ENCODE measurements around the gene IGF1R.
A peak's percentile ranks its signal among the peaks of the same experiment; 100 is the strongest.

IGF1R gene

DNA sequence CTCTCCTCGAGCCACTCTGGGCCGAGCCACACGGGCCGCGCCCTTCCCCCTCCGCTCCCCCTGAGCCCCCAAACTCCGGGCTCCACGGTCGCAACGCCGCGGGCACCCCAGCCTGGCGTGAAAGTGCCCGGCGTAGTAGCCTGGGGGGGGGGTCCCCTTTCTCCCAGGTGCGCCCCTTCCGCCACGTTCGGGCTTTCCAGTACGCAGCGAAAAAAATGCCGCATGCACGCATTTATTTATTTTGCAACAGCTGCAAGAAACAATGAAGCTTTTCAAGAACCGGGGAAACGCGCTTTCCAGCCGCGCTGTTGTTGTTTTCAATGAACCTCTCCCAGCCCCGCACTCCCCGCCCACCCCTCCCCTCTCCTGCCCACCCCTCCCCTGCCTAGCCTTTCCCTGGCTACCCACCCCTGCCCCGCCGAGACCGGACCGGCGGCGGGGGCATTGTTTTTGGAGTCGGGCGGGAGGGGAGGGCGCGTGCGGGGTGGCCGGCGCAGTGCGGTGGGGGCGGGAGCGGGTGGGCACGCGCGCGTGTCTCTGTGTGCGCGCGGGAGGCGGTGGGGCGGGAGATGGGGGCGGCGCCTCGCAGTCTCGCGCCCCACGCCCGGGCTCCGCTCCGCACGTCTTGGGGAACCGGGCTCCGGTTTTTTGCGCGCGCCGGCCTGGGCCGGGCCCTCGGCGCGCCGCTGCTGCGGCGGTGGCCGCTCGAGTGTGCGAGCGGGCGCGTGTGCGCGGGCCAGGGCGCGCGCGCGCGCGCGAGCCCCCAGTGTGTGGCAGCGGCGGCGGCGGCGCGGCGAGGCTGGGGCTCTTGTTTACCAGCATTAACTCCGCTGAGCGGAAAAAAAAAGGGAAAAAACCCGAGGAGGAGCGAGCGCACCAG is at the start of gene IGF1R:
Gene IGF1R, plus strand, starts transcription at position 766 of the 880 bp plus-strand sequence. CDS start 1,043 bp downstream, outside the sequence.
- no peaks in the 10 kb centered on the region for H3K36me3 ChIP-seq (ENCODE audit: control insufficient read depth in 2 of 2, insufficient read depth in 2 of 2, low read length in 2 of 2)
- peaks cover 5 to 13% of the 10 kb centered on the region in 2 donors for H3K4me1 ChIP-seq (ENCODE audit: control insufficient read depth in 2 of 2, insufficient read depth in 2 of 2, low read length in 2 of 2)
- peak within 1 kb of the TSS; percentile 71 to 86 for H3K4me3 ChIP-seq (ENCODE audit: low read length in 2 of 2)
- peak within 1 kb of the TSS; percentile 63 to 84 for H3K9ac ChIP-seq (ENCODE audit: low read depth in 1 of 2, low read length in 2 of 2)
- H3K27ac ChIP-seq (ENCODE audit: low read depth in 2 of 2, low read length in 2 of 2), result peak within 1 kb of the TSS; percentile 89 to 91
- peaks cover 4 to 6% of the 10 kb centered on the region in 2 donors for H3K27me3 ChIP-seq (ENCODE audit: control insufficient read depth in 2 of 2, insufficient read depth in 2 of 2, low read length in 2 of 2)
- H3K9me3 ChIP-seq (ENCODE audit: control insufficient read depth in 2 of 2, low read length in 2 of 2), result no peaks in the 10 kb centered on the region

DNA sequence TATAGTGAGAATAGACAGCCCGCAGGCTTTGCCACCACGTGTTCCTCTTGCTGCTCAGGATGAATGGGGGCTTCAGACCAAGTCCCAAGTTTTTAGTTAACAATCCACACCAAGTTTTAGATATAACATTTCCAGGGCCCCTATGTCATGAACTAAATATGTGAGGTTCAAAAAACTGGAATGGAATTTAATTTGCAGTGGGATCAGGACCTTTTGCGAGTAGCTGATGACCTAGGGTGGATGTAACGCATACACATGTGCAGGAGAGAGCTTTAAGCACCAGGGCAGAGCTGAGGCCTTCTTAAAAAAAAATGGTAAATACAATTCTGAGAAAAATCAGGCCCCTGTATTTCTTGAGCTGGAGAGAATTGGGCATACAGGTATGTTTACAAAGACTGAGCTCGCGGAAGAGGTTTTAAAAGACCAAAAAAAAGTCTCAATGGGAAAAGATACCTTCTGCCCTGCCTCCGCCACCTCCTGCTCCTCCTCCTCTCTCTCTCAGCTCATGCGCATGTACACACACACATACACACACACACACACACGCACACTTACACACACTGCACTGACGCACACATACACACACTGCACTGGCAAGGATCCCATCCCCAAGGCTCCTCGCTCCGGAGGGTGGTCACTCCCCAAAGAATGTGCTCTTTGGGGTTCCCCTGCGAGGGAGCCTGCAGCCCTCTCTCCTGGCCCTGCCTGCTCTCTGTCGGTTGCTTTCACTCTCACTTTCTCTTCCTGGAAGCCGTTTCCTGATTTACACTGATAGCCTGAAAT is 48.2 kb upstream of the IGF1R start:
- no peak overlapping the region for H3K27ac ChIP-seq (ENCODE audit: low read depth in 2 of 2, low read length in 2 of 2)
- H3K4me1 ChIP-seq (ENCODE audit: control insufficient read depth in 2 of 2, insufficient read depth in 2 of 2, low read length in 2 of 2), result peaks cover 0 to 2% of the 10 kb centered on the region in 2 donors
- H3K27me3 ChIP-seq (ENCODE audit: control insufficient read depth in 2 of 2, insufficient read depth in 2 of 2, low read length in 2 of 2), result peaks cover 0 to 12% of the 10 kb centered on the region in 2 donors
- H3K9me3 ChIP-seq (ENCODE audit: control insufficient read depth in 2 of 2, low read length in 2 of 2), result no peaks in the 10 kb centered on the region
- H3K9ac ChIP-seq (ENCODE audit: low read depth in 1 of 2, low read length in 2 of 2), result peak overlapping the region in 1 of 2 donors; percentile 62
- H3K4me3 ChIP-seq (ENCODE audit: low read length in 2 of 2), result peak overlapping the region; percentile 79 to 86
- H3K36me3 ChIP-seq (ENCODE audit: control insufficient read depth in 2 of 2, insufficient read depth in 2 of 2, low read length in 2 of 2), result no peaks in the 10 kb centered on the region

DNA sequence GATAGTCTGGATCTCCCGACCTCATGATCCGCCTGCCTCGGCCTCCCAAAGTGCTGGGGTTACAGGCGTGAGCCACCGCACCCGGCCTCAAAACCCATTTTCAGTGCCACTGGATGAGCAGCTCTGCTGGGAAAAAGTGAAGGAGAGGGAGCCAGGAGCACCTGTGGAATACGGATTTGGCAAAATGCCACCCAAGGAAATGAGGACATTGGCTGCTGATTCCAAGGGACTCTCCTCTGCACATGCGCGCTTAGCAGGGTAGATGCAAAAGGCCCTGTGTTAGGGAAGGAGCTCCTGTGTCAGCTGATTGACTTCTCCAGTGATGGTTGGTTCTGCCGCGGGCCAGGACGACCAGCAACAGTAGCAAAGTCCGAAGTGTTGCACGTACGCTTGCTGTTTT is 43.4 kb upstream of the IGF1R start:
- H3K9me3 ChIP-seq (ENCODE audit: control insufficient read depth in 2 of 2, low read length in 2 of 2), result no peaks in the 10 kb centered on the region
- H3K27ac ChIP-seq (ENCODE audit: low read depth in 2 of 2, low read length in 2 of 2), result no peak overlapping the region
- no peak overlapping the region for H3K9ac ChIP-seq (ENCODE audit: low read depth in 1 of 2, low read length in 2 of 2)
- H3K36me3 ChIP-seq (ENCODE audit: control insufficient read depth in 2 of 2, insufficient read depth in 2 of 2, low read length in 2 of 2), result no peaks in the 10 kb centered on the region
- peaks cover 0 to under 1% of the 10 kb centered on the region in 2 donors for H3K4me1 ChIP-seq (ENCODE audit: control insufficient read depth in 2 of 2, insufficient read depth in 2 of 2, low read length in 2 of 2)
- no peaks in the 10 kb centered on the region for H3K27me3 ChIP-seq (ENCODE audit: control insufficient read depth in 2 of 2, insufficient read depth in 2 of 2, low read length in 2 of 2)
- H3K4me3 ChIP-seq (ENCODE audit: low read length in 2 of 2), result no peak overlapping the region

DNA sequence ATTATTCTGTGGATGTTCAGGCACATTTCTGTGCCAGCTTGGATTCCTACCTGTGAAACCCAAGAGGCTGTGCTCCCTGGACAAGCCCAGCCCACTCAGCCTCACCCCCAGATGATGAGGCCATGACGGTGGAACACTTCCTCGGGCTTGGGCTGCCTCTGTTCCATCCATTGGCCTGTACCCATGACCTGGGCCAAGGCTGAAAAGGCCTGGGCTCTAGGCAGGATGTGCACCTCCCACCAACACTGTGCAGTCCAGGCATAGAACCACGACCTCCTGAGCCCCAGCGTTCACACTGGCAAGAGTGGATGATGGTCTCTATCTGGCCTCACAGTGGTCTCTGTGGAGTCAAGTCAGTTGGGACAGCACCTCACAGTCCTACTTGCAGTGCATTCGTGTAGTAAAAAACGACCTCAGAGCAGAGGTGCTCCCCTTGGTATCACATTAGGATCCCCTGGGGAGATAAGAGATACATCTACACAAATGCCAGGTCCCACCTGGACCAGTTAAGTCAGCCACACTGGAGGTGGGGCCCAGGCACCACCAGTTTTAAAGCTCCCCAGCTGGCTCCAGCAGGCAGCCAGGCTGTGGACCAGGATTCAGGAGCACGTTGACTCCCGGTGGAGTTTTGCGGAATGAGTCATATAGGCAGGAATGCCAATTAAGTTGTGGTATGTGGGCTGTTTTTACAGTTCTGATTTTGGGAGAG is 39.0 kb upstream of the IGF1R start:
- H3K27me3 ChIP-seq (ENCODE audit: control insufficient read depth in 2 of 2, insufficient read depth in 2 of 2, low read length in 2 of 2), result no peaks in the 10 kb centered on the region

DNA sequence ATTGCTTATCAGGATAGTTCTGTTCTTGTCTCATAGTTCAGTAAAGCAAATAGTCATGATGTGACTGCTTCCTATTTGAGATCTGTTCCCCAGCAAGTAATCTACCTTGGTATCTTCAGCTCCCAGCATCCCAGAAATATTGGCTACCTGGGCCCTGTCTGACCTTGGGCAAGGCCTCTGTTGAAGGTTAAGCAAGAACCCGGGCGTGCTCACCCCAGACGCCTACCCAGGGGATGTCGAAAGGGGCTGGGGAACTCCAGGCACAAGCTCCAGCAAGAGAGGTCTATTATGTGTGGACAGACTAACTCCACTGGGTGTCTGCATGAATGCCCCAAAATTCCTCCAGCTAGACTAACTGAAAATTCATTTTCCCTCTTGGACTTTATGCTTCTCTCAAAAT is 37.3 kb upstream of the IGF1R start:
- H3K4me1 ChIP-seq (ENCODE audit: control insufficient read depth in 2 of 2, insufficient read depth in 2 of 2, low read length in 2 of 2), result no peaks in the 10 kb centered on the region
- H3K27me3 ChIP-seq (ENCODE audit: control insufficient read depth in 2 of 2, insufficient read depth in 2 of 2, low read length in 2 of 2), result no peaks in the 10 kb centered on the region
- H3K27ac ChIP-seq (ENCODE audit: low read depth in 2 of 2, low read length in 2 of 2), result no peak overlapping the region
- no peak overlapping the region for H3K9ac ChIP-seq (ENCODE audit: low read depth in 1 of 2, low read length in 2 of 2)
- H3K9me3 ChIP-seq (ENCODE audit: control insufficient read depth in 2 of 2, low read length in 2 of 2), result no peaks in the 10 kb centered on the region
- no peaks in the 10 kb centered on the region for H3K36me3 ChIP-seq (ENCODE audit: control insufficient read depth in 2 of 2, insufficient read depth in 2 of 2, low read length in 2 of 2)
- no peak overlapping the region for H3K4me3 ChIP-seq (ENCODE audit: low read length in 2 of 2)

More for the DNA sequence above, 39.0 kb upstream of the IGF1R start:
- H3K4me3 ChIP-seq (ENCODE audit: low read length in 2 of 2), result no peak overlapping the region
- no peaks in the 10 kb centered on the region for H3K36me3 ChIP-seq (ENCODE audit: control insufficient read depth in 2 of 2, insufficient read depth in 2 of 2, low read length in 2 of 2)
- H3K4me1 ChIP-seq (ENCODE audit: control insufficient read depth in 2 of 2, insufficient read depth in 2 of 2, low read length in 2 of 2), result no peaks in the 10 kb centered on the region
- no peaks in the 10 kb centered on the region for H3K9me3 ChIP-seq (ENCODE audit: control insufficient read depth in 2 of 2, low read length in 2 of 2)
- no peak overlapping the region for H3K9ac ChIP-seq (ENCODE audit: low read depth in 1 of 2, low read length in 2 of 2)
- H3K27ac ChIP-seq (ENCODE audit: low read depth in 2 of 2, low read length in 2 of 2), result no peak overlapping the region

DNA sequence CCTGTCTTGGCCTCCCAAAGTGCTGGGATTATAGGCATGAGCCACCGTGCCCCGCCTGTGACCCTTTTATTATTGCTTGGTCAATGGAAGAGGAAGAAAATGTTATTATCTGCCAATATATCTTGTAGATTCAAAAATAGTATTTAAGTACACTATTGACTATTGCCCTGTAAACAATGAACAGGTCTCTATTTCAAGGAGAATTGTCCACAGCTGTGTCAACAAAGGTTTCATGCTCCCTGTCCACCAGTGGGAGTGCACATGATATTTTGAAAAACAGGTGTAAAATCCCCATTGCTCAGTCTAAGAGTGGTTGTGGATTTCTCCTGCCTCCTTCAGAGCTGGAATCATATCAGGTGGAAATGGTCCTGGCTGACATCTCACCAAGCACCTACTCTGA is 36.5 kb upstream of the IGF1R start:
- Histone ChIP-seq H3K4me1 (ENCODE audit: control insufficient read depth in 2 of 2, insufficient read depth in 2 of 2, low read length in 2 of 2) (no peaks in the 10 kb centered on the region), H3K36me3 (ENCODE audit: control insufficient read depth in 2 of 2, insufficient read depth in 2 of 2, low read length in 2 of 2) (no peaks in the 10 kb centered on the region), H3K27me3 (ENCODE audit: control insufficient read depth in 2 of 2, insufficient read depth in 2 of 2, low read length in 2 of 2) (no peaks in the 10 kb centered on the region), H3K4me3 (ENCODE audit: low read length in 2 of 2) (no peak overlapping the region), H3K27ac (ENCODE audit: low read depth in 2 of 2, low read length in 2 of 2) (no peak overlapping the region), H3K9ac (ENCODE audit: low read depth in 1 of 2, low read length in 2 of 2) (no peak overlapping the region), H3K9me3 (ENCODE audit: control insufficient read depth in 2 of 2, low read length in 2 of 2) (no peaks in the 10 kb centered on the region)

DNA sequence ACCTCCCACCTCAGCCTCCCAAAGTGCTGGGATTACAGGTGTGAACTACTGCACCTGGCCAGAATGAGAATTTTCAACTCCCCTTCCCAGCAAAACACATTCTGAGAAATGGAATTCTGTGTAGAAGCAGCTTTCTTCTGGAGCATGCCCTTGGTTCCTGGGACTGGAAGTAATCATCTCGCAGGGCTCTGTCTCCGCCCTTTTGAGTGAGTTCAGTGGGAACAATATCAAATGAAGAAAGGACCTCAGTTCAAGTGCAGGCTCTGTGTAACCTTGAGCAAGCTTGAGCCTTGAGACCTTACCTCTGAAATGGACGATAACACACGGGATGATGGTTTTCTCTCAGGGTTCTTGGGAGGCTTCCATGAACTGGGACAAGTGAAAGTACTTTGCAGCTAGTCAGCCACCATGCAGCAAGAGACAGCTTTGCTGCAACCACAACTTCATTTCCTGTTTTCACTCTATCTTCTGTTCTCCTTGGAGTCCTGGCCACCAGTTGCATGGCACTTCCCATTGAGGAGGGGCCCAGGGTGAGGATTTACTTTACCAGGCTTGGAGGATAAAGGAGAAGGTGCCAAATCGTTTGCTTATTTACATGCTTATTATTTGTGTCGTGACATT is 35.7 kb upstream of the IGF1R start:
- H3K4me1 ChIP-seq (ENCODE audit: control insufficient read depth in 2 of 2, insufficient read depth in 2 of 2, low read length in 2 of 2), result no peaks in the 10 kb centered on the region
- no peak overlapping the region for H3K4me3 ChIP-seq (ENCODE audit: low read length in 2 of 2)
- H3K27ac ChIP-seq (ENCODE audit: low read depth in 2 of 2, low read length in 2 of 2), result no peak overlapping the region
- no peaks in the 10 kb centered on the region for H3K9me3 ChIP-seq (ENCODE audit: control insufficient read depth in 2 of 2, low read length in 2 of 2)
- no peaks in the 10 kb centered on the region for H3K36me3 ChIP-seq (ENCODE audit: control insufficient read depth in 2 of 2, insufficient read depth in 2 of 2, low read length in 2 of 2)
- H3K9ac ChIP-seq (ENCODE audit: low read depth in 1 of 2, low read length in 2 of 2), result no peak overlapping the region
- H3K27me3 ChIP-seq (ENCODE audit: control insufficient read depth in 2 of 2, insufficient read depth in 2 of 2, low read length in 2 of 2), result peaks cover 0 to 3% of the 10 kb centered on the region in 2 donors

DNA sequence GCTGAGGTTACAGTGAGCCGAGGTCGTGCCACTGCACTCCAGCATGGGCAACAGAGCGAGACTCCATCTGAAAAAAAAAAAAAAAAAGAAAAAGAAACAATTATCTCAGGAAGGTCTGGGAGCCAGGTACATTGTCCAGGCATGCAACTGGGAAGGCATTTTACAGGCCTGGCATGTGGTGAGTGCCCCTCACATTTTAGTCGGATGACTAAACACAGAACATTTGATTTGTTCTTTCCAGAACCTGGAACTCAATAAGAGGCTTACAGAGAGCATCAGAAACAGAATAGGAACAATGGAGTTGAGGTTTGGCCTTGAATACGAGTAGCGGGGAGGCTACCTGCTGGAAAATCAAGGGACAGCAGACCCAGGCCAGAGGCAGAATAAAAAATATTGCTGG is 33.7 kb upstream of the IGF1R start:
- Histone ChIP-seq H3K36me3 (ENCODE audit: control insufficient read depth in 2 of 2, insufficient read depth in 2 of 2, low read length in 2 of 2) (no peaks in the 10 kb centered on the region), H3K27ac (ENCODE audit: low read depth in 2 of 2, low read length in 2 of 2) (no peak overlapping the region), H3K4me1 (ENCODE audit: control insufficient read depth in 2 of 2, insufficient read depth in 2 of 2, low read length in 2 of 2) (no peaks in the 10 kb centered on the region), H3K4me3 (ENCODE audit: low read length in 2 of 2) (no peak overlapping the region), H3K9me3 (ENCODE audit: control insufficient read depth in 2 of 2, low read length in 2 of 2) (no peaks in the 10 kb centered on the region), H3K27me3 (ENCODE audit: control insufficient read depth in 2 of 2, insufficient read depth in 2 of 2, low read length in 2 of 2) (peaks cover 0 to 3% of the 10 kb centered on the region in 2 donors), H3K9ac (ENCODE audit: low read depth in 1 of 2, low read length in 2 of 2) (no peak overlapping the region)

DNA sequence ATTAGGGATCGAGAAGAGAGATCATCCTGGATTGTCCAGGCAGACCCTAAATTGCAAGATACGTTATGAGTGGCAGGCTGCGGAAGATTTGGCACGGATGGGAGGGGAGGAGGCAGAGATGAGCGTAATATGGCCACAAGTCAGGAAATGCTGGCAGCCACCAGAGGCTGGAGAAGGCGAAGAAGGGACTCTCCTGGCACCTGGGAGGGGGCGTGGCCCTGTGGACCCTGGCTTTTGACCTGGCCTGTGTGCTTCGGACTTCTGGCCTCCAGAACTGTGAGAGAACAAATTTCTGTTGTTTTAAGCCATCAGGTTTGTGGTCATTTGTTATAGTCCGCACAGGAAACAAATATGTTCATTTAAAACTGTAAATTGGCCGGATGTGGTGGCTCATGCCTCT is 31.9 kb upstream of the IGF1R start:
- Histone ChIP-seq H3K9ac (ENCODE audit: low read depth in 1 of 2, low read length in 2 of 2) (no peak overlapping the region), H3K9me3 (ENCODE audit: control insufficient read depth in 2 of 2, low read length in 2 of 2) (no peaks in the 10 kb centered on the region), H3K27ac (ENCODE audit: low read depth in 2 of 2, low read length in 2 of 2) (no peak overlapping the region), H3K27me3 (ENCODE audit: control insufficient read depth in 2 of 2, insufficient read depth in 2 of 2, low read length in 2 of 2) (peaks cover 5 to 13% of the 10 kb centered on the region in 2 donors), H3K4me3 (ENCODE audit: low read length in 2 of 2) (no peak overlapping the region), H3K36me3 (ENCODE audit: control insufficient read depth in 2 of 2, insufficient read depth in 2 of 2, low read length in 2 of 2) (no peaks in the 10 kb centered on the region), H3K4me1 (ENCODE audit: control insufficient read depth in 2 of 2, insufficient read depth in 2 of 2, low read length in 2 of 2) (no peaks in the 10 kb centered on the region)

All from mucosa of rectum (tissue), 2 donors.